GM23338 (cell line): Measurements from ENCODE around the gene KCND2. TPM values are rescaled to one million over a fixed set of nuclear protein-coding genes. Genes with fewer than 3 reads are reported as not detected.
"Not testable (repeated sequence)": the region's sequence is repeated elsewhere in the genome, so short reads cannot be mapped to it uniquely, and the experiment has no call there.

Source experiments
- ATAC-seq: fragments of 200-7000 bp; cut with Tn5 transposase; 3 replicates; pipeline ENCODE4 v1.9.1; 2020
- DNase-seq: peaks from one replicate; pipeline ENCODE4 v3.0.0-alpha.2; 2015; ENCODE audit warnings: low spot score
- H2AFZ ChIP-seq: fragments of 200-600 bp; sonication (generic); 2 replicates; pipeline ENCODE4 v1.8.0; 2016; ENCODE audit warnings: antibody characterized with exemption, mild to moderate bottlenecking, moderate library complexity
- H3F3A ChIP-seq: fragments of 200-600 bp; sonication (generic); replicated peaks from 2 replicates; pipeline ENCODE4 v1.8.0; 2017; ENCODE audit warnings: antibody characterized with exemption, mixed run types, low read depth
- H3K27ac ChIP-seq: fragments of 200-600 bp; sonication (generic); 2 replicates; pipeline ENCODE4 v1.6.1; 2016; ENCODE audit warnings: low read depth
- H3K27me3 ChIP-seq: fragments of 200-600 bp; sonication (generic); 2 replicates; pipeline ENCODE4 v1.8.0; 2016; ENCODE audit warnings: mild to moderate bottlenecking, mixed run types, moderate library complexity; ENCODE audit not compliant: insufficient read depth
- H3K36me3 ChIP-seq: fragments of 200-600 bp; sonication (generic); 2 replicates; pipeline ENCODE4 v1.8.0; 2016; ENCODE audit warnings: mild to moderate bottlenecking; ENCODE audit not compliant: insufficient read depth
- H3K4me1 ChIP-seq: fragments of 200-600 bp; sonication (generic); 2 replicates; pipeline ENCODE4 v1.8.0; 2016; ENCODE audit warnings: mild to moderate bottlenecking, moderate library complexity; ENCODE audit not compliant: insufficient read depth
- H3K4me2 ChIP-seq: fragments of 200-600 bp; sonication (generic); 2 replicates; pipeline ENCODE4 v1.7.1; 2017; ENCODE audit warnings: mixed run types
- H3K4me3 ChIP-seq: fragments of 200-600 bp; sonication (generic); 2 replicates; pipeline ENCODE4 v1.6.1; 2016; ENCODE audit warnings: mixed run types
- H3K79me2 ChIP-seq: fragments of 200-600 bp; sonication (generic); replicated peaks from 2 replicates; pipeline ENCODE4 v1.8.0; 2017; ENCODE audit warnings: mild to moderate bottlenecking; ENCODE audit not compliant: insufficient read depth
- H3K9me2 ChIP-seq: fragments of 200-600 bp; sonication (generic); 2 replicates; pipeline ENCODE4 v1.8.0; 2017; ENCODE audit not compliant: insufficient read depth
- H4K20me1 ChIP-seq: fragments of 200-600 bp; sonication (generic); replicated peaks from 2 replicates; pipeline ENCODE4 v1.8.0; 2017; ENCODE audit warnings: mild to moderate bottlenecking; ENCODE audit not compliant: insufficient read depth
- H3K27ac Mint-ChIP-seq: 2 replicates; pipeline ENCODE4 v1.8.0; 2020; ENCODE audit warnings: inconsistent platforms, mild to moderate bottlenecking, moderate library complexity, mixed read lengths
- H3K27me3 Mint-ChIP-seq: 3 replicates; pipeline ENCODE4 v1.8.0; 2022; ENCODE audit warnings: low read depth, mild to moderate bottlenecking, moderate library complexity, mixed read lengths, inconsistent platforms; ENCODE audit not compliant: insufficient read depth, poor library complexity
- H3K36me3 Mint-ChIP-seq: 3 replicates; pipeline ENCODE4 v1.8.0; 2021; ENCODE audit warnings: low read depth, mild to moderate bottlenecking, inconsistent platforms, moderate library complexity, mixed read lengths
- H3K4me1 Mint-ChIP-seq: 3 replicates; pipeline ENCODE4 v1.8.0; 2020; ENCODE audit warnings: mild to moderate bottlenecking, inconsistent platforms, mixed read lengths
- H3K4me3 Mint-ChIP-seq: 3 replicates; pipeline ENCODE4 v1.8.0; 2021; ENCODE audit warnings: moderate library complexity, mild to moderate bottlenecking, inconsistent platforms, mixed read lengths
- H3K9me3 Mint-ChIP-seq: 3 replicates; pipeline ENCODE4 v1.8.0; 2020; ENCODE audit warnings: moderate library complexity, mild to moderate bottlenecking, inconsistent platforms, mixed read lengths
- CREB1 ChIP-seq: fragments of 250-450 bp; sonication (Bioruptor Pico); IDR thresholded peaks from 2 replicates; pipeline ENCODE4 v1.5.0; 2020; ENCODE audit warnings: low read depth, mild to moderate bottlenecking, moderate library complexity
- EZH2 ChIP-seq: fragments of 200-600 bp; sonication (generic); IDR thresholded peaks from one replicate; pipeline ENCODE4 v1.8.0; 2017; ENCODE audit warnings: antibody characterized with exemption, mild to moderate bottlenecking, low read depth; ENCODE audit not compliant: unreplicated experiment
- EZH2phosphoT487 ChIP-seq: fragments of 200-600 bp; sonication (generic); IDR thresholded peaks from one replicate; pipeline ENCODE4 v1.8.1; 2018; ENCODE audit warnings: antibody characterized with exemption; ENCODE audit not compliant: unreplicated experiment
- NANOG ChIP-seq: IDR thresholded peaks from 2 replicates; pipeline ENCODE4 v1.6.1; 2016; ENCODE audit warnings: antibody characterized with exemption, borderline replicate concordance
- REST ChIP-seq: IDR thresholded peaks from one replicate; pipeline ENCODE4 v1.6.1; 2018; ENCODE audit warnings: antibody characterized with exemption; ENCODE audit not compliant: unreplicated experiment
- ZNF114 ChIP-seq: fragments of 250-450 bp; sonication (Bioruptor Pico); IDR thresholded peaks from 2 replicates; pipeline ENCODE4 v1.5.0; 2020; ENCODE audit warnings: mild to moderate bottlenecking, moderate library complexity
- ZNF331 ChIP-seq: fragments of 250-450 bp; sonication (Bioruptor Pico); IDR thresholded peaks from 2 replicates; pipeline ENCODE4 v1.5.0; 2020; ENCODE audit warnings: low read depth, mild to moderate bottlenecking, moderate library complexity
- polyA plus RNA-seq: library from polyadenylated mRNA; unstranded; fragments of >200 nt; fragmentation: Nextera tagmentation; extraction: Ambion mirVana; gene quantifications from 2 replicates; pipeline ENCODE4 v1.2.1, GENCODE V29; 2016
- total RNA-seq: library from RNA; depleted of rRNA; stranded (reverse); fragments of >200 nt; shearing (Covaris generic); gene quantifications from 2 replicates; pipeline ENCODE4 v1.2.3, GENCODE V29; 2014

The KCND2 gene
- total and polyA plus RNA-seq, 2 experiments from 2014 or later: 7.1 to 15.6 TPM

- TF ChIP-seq ZNF331 (CRISPR knock-in tag): no peak
- no peak for TF ChIP-seq CREB1
- TF ChIP-seq ZNF114 (CRISPR knock-in tag): no peak
- TF ChIP-seq REST: no peak
- no peak for TF ChIP-seq NANOG
These were observed 422.9 kb downstream of the KCND2 start (continued) for GRCh38 chr7:120695848-120696247.

- DNase-seq (no peak), ATAC-seq (no peak)
- Histone ChIP-seq H3K9me2 (no peaks in the 10 kb centered on the region), H4K20me1 (no peaks in the 10 kb centered on the region), H3K4me3 (no peak overlapping the region), H3K79me2 (no peaks in the 10 kb centered on the region), H3K27me3 (no peaks in the 10 kb centered on the region), H3K27ac (no peak overlapping the region), H2AFZ (no peak overlapping the region), H3F3A (no peaks in the 10 kb centered on the region), H3K4me2 (no peak overlapping the region), H3K36me3 (no peaks in the 10 kb centered on the region), H3K4me1 (no peaks in the 10 kb centered on the region)
- Mint-ChIP-seq H3K27ac (no peak overlapping the region), H3K4me1 (no peaks in the 10 kb centered on the region; the same call in 2 of the 3 replicates), H3K4me3 (no peak overlapping the region), H3K27me3 (peaks cover 1% of the 10 kb centered on the region), H3K9me3 (peaks cover 3% of the 10 kb centered on the region; the same call in 2 of the 3 replicates), H3K36me3 (peaks cover 3% of the 10 kb centered on the region; the same call in 1 of the 3 replicates)
- TF ChIP-seq EZH2phosphoT487 (no peak), EZH2 (no peak)
These were observed 427.8 kb downstream of the KCND2 start for GRCh38 chr7:120700796-120701195.

GRCh38 chr7:120702408-120702807 is 429.4 kb downstream of the KCND2 start:
- H2AFZ ChIP-seq, H3F3A ChIP-seq, H3K4me3 ChIP-seq, H3K27me3 ChIP-seq, H3K36me3 ChIP-seq, DNase-seq, H3K9me2 ChIP-seq, H3K4me1 Mint-ChIP-seq, H3K27ac Mint-ChIP-seq, H3K4me3 Mint-ChIP-seq, H4K20me1 ChIP-seq, H3K9me3 Mint-ChIP-seq, H3K27ac ChIP-seq, H3K4me1 ChIP-seq, H3K36me3 Mint-ChIP-seq, ATAC-seq, H3K79me2 ChIP-seq, H3K4me2 ChIP-seq, H3K27me3 Mint-ChIP-seq: not testable (repeated sequence)
